ENCODE results near the gene CPNE1. TPM values are rescaled to one million over a fixed set of nuclear protein-coding genes. Genes with fewer than 3 reads are reported as not detected.

Gene CPNE1
- total RNA-seq, 1 experiment from 2014 or later: 217 TPM

- H3K36me3 ChIP-seq (ENCODE audit: control insufficient read depth, insufficient read depth, low read length): peaks cover 22% of the 10 kb centered on the region
- BruUV-seq (replicated peaks): no TSS peak
- H3K4me1 ChIP-seq (ENCODE audit: control insufficient read depth, insufficient read depth, low read length): peaks cover 4% of the 10 kb centered on the region
- intact Hi-C loops (cut with micrococcal nuclease; ENCODE audit: unreplicated experiment) (no loop called here), in situ Hi-C loops (cut with HindIII; ENCODE audit: low pct_unique_long_range_greater_than_20kb, low sequenced_read_pairs) (no loop called here)
- CTCF ChIA-PET: no interaction called here
- POLR2A ChIA-PET: no interaction called here
- no peaks in the 10 kb centered on the region for H3K9me3 ChIP-seq (ENCODE audit: control insufficient read depth, insufficient read depth, low read depth, low read length)
- H3K4me3 ChIP-seq (ENCODE audit: low read depth in 2 of 2, low read length in 2 of 2): no peak overlapping the region
- DNase-seq (ENCODE audit: low read depth, low spot score) (no peak), ATAC-seq (no peak)
- no peak overlapping the region for H3K27ac ChIP-seq (ENCODE audit: low read length)
- TF ChIP-seq CTCF (IDR thresholded peaks at IDR 0.05) (no peak), REST (IDR thresholded peaks at IDR 0.05; ENCODE audit: insufficient read depth in 1 of 2, low read depth in 2 of 2, low read length in 1 of 2) (no peak), SIN3A (IDR thresholded peaks at IDR 0.05; ENCODE audit: borderline replicate concordance, insufficient read depth, low read depth, low read length) (no peak), POLR2AphosphoS5 (IDR thresholded peaks at IDR 0.05; ENCODE audit: low read depth, low read length) (no peak), TCF7L2 (IDR thresholded peaks at IDR 0.05; ENCODE audit: low read depth, low read length) (no peak)
- no peaks in the 10 kb centered on the region for H3K27me3 ChIP-seq (ENCODE audit: control insufficient read depth, insufficient read depth, low read length)
These were observed 11.3 kb downstream of the CPNE1 start for GRCh38 chr20:35653430-35653734.

- CTCF ChIA-PET: no interaction called here
- 0 out of 2 replicates have a peak, but pooled peaks have one; percentile 59 for ATAC-seq
These were observed 11.9 kb downstream of the CPNE1 start for GRCh38 chr20:35652641-35653429.

More at GRCh38 chr20:35652641-35653429, 11.9 kb downstream of the CPNE1 start:
- H3K4me1 ChIP-seq (ENCODE audit: control insufficient read depth, insufficient read depth, low read length): peaks cover 4% of the 10 kb centered on the region
- peaks cover 22% of the 10 kb centered on the region for H3K36me3 ChIP-seq (ENCODE audit: control insufficient read depth, insufficient read depth, low read length)
- no peaks in the 10 kb centered on the region for H3K27me3 ChIP-seq (ENCODE audit: control insufficient read depth, insufficient read depth, low read length)
- H3K27ac ChIP-seq (ENCODE audit: low read length): no peak overlapping the region
- POLR2A ChIA-PET: no interaction called here
- intact Hi-C loops (cut with micrococcal nuclease; ENCODE audit: unreplicated experiment): no loop called here
- DNase-seq (ENCODE audit: low read depth, low spot score): no peak
- TF ChIP-seq POLR2AphosphoS5 (IDR thresholded peaks at IDR 0.05; ENCODE audit: low read depth, low read length) (no peak; the same call in 1 of the 2 replicates), REST (IDR thresholded peaks at IDR 0.05; ENCODE audit: insufficient read depth in 1 of 2, low read depth in 2 of 2, low read length in 1 of 2) (no peak), TCF7L2 (IDR thresholded peaks at IDR 0.05; ENCODE audit: low read depth, low read length) (no peak), CTCF (IDR thresholded peaks at IDR 0.05) (no peak), SIN3A (IDR thresholded peaks at IDR 0.05; ENCODE audit: borderline replicate concordance, insufficient read depth, low read depth, low read length) (no peak)
- no peaks in the 10 kb centered on the region for H3K9me3 ChIP-seq (ENCODE audit: control insufficient read depth, insufficient read depth, low read depth, low read length)
- BruUV-seq (replicated peaks): no TSS peak
- in situ Hi-C loops (cut with HindIII; ENCODE audit: low pct_unique_long_range_greater_than_20kb, low sequenced_read_pairs): no loop called here
- H3K4me3 ChIP-seq (ENCODE audit: low read depth in 2 of 2, low read length in 2 of 2): no peak overlapping the region
